OCI-LY3 (cell line): ENCODE results near the gene ACTRT2.

Source experiments
- CTCF ChIP-seq: fragments of 200-600, 300-600 bp; sonication (generic); IDR thresholded peaks from 2 replicates; pipeline ENCODE4 v1.5.1; 2014; ENCODE audit warnings: antibody characterized with exemption, low read length, low read depth
- EZH2phosphoT487 ChIP-seq: fragments of 200-600 bp; shearing (Covaris generic); IDR thresholded peaks from 2 replicates; pipeline ENCODE4 v1.6.1; 2018; ENCODE audit warnings: antibody characterized with exemption, mixed run types, low read depth

DNA sequence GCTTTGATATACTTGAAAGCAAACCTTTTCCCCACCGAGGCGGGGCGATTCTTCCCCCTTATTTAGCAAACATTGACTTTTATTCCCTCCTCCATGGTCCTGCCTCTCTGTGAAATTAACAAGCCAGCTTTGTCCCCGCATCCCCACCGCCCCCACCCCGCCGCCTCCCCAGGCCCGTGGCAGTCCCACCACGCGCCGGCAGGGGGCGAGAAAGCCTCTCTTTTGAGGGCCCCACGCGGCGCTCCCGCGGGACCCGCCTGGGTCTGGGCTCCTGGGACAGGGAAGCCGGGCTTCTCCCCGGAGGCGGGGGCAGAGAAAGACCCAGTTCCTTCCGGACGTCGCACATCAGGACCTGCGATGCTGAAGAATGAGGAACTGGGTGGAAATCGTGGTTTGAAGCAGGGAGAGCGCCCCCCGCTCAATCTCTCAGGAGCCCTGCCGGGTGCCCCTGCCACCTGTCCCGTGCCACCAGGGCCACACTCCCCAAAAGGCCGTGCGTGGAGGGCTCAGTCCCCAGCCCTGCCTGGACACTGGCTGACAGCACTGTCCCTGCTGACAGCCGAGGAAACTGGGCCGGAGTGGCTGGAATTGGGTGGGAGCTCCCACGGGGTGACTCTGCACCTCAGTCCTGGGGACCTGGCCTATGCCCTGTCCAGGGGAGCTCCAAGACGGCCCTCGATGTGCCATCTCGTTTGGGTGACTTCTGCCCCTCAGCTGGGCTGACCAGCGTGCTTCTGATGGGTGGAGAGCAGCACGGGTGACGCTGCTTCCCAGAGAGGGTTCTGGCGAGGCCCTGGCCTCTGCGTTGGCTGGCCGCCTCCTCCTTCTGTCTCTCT, 8.6 kb upstream of the ACTRT2 start:
- TF ChIP-seq CTCF (no peak), EZH2phosphoT487 (no peak)
